Measurements from ENCODE around the gene HERC4. TPM values are rescaled to one million over a fixed set of nuclear protein-coding genes. Genes with fewer than 3 reads are reported as not detected.

Gene HERC4
- total RNA-seq, 4 donors from 2014 or later, result 26.0 to 39.8 (median 33.1) TPM

DNA sequence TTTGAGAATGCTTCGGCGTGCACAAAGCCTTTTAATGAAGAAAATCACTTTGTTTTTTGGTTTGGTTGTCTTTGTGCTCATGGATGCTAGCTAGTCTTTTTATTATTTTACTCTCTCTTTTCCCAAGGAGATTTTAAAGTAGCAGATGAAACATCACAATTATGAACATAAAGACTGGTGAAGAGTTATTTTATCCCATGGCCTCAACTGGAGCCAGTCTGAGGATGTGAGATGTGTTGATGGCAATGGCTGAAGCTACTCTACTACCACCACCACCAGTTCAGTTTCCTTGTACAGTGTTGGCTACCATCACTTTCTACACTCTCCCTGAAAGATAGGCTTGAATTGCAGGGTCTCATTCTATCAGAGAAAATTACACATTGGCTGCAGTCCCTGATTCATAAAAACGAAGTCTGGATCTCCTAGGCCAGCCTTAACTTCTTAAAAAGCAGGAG, 494 bp upstream of the HERC4 start:
- no peak overlapping the region for H3K4me3 ChIP-seq (ENCODE audit: low read depth, poor library complexity, severe bottlenecking)
- WGBS, 2 donors, result 27 to 30% methylated on average over 3 of the region's 3 CpGs
- TF ChIP-seq POLR2A (IDR thresholded peaks at IDR 0.05), result no peak
- TF ChIP-seq, protein P1, sequence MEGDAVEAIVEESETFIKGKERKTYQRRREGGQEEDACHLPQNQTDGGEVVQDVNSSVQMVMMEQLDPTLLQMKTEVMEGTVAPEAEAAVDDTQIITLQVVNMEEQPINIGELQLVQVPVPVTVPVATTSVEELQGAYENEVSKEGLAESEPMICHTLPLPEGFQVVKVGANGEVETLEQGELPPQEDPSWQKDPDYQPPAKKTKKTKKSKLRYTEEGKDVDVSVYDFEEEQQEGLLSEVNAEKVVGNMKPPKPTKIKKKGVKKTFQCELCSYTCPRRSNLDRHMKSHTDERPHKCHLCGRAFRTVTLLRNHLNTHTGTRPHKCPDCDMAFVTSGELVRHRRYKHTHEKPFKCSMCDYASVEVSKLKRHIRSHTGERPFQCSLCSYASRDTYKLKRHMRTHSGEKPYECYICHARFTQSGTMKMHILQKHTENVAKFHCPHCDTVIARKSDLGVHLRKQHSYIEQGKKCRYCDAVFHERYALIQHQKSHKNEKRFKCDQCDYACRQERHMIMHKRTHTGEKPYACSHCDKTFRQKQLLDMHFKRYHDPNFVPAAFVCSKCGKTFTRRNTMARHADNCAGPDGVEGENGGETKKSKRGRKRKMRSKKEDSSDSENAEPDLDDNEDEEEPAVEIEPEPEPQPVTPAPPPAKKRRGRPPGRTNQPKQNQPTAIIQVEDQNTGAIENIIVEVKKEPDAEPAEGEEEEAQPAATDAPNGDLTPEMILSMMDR (IDR thresholded peaks at IDR 0.05), result no peak
- intact Hi-C loops (cut with DNase I; ENCODE audit: low total_unique reads), result no loop called here
- DNase-seq (ENCODE audit: low spot score in 2 of 2), result no peak

DNA sequence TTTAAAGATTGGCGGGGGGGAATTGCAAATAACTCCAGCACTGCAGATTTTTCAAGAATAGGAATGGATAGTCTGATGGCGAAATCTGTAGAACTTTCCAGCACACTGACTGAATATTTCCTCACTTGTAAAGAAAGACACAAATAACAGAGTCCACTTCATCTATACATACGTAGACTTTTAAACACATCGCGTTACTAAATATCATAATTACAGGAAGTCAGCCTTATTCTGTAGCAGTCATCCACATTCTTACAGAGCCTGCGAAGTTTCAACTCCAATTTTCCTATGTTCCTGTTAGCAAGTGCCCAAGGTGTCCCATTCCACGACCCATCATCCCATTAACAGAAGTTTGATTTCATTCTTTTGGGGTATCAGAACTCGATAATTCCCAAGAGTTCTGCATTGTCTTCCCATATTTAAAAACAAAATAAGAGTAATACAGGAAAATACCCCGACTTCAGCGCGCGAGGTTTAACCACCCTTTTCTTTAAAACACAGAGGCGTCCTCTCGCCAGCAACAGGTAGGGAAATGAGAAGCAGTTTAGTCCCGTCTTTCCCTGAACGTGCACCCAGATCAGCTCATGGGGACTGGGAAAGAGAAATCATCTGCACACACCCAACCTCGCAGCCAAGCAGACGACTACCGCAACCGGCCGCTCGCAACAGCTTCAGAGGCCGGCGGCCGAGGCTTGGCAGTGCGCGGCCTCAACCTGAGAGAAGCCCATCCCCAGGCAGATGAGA, 880 bp downstream of the HERC4 start:
- peak overlapping the region; percentile 97 for H3K4me3 ChIP-seq (ENCODE audit: low read depth, poor library complexity, severe bottlenecking)
- intact Hi-C loops (cut with DNase I; ENCODE audit: low total_unique reads), result no loop called here
- WGBS, 2 donors, result 0 to 1% methylated on average over 21 to 22 of the region's 27 CpGs
- no peak for TF ChIP-seq POLR2A (IDR thresholded peaks at IDR 0.05)
- TF ChIP-seq, protein P1 (IDR thresholded peaks at IDR 0.05), result no peak
- no peak for DNase-seq (ENCODE audit: low spot score in 2 of 2)

DNA sequence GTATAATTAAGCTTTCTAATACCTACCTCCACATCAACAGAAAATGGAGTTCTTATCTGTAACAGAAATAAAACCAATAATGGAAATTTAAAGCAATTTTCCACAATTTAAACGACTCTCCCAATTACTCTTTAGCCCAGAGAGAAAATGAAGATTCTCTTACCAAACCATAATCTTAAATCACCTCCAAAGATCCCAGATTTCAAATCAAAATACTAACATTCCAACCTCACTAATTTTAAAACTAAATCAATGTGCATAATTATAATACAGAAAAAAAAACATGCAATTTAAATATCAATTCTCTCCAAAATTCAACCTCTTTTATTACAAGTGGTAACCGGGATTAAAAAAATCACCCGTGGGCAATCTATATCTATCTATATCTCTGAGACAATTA, 1.5 kb downstream of the HERC4 start:
- intact Hi-C loops (cut with DNase I; ENCODE audit: low total_unique reads), result no loop called here
- H3K4me3 ChIP-seq (ENCODE audit: low read depth, poor library complexity, severe bottlenecking), result peak overlapping the region; percentile 97
- WGBS, 2 donors, result 8 to 11% methylated on average over 3 of the region's 3 CpGs
- TF ChIP-seq, protein P1 (IDR thresholded peaks at IDR 0.05), result no peak
- TF ChIP-seq POLR2A (IDR thresholded peaks at IDR 0.05), result no peak
- no peak for DNase-seq (ENCODE audit: low spot score in 2 of 2)

DNA sequence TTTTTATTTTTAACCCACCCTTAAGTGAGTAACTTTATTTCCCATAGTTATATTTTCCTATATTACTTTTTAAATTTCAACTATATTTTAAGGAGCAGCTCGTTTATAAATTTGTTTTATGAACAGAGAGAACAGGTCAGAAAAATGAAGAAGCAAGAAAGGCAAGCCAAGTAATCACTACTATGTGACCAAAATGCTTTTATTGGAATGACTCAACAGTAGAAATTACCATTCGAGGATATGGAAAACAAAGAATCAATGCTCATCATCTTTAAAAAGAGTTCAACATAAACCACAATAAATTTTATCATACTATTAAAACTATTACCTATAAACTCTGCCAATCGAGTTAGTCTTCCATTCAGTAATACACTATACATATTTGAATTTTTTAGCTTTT, 7.6 kb downstream of the HERC4 start:
- WGBS, 2 donors, result 75 to 81% methylated on average over 3 of the region's 3 CpGs
- no peak overlapping the region for H3K4me3 ChIP-seq (ENCODE audit: low read depth, poor library complexity, severe bottlenecking)
- no peak for TF ChIP-seq POLR2A (IDR thresholded peaks at IDR 0.05)
- no peak for DNase-seq (ENCODE audit: low spot score in 2 of 2)
- intact Hi-C loops (cut with DNase I; ENCODE audit: low total_unique reads), result no loop called here

DNA sequence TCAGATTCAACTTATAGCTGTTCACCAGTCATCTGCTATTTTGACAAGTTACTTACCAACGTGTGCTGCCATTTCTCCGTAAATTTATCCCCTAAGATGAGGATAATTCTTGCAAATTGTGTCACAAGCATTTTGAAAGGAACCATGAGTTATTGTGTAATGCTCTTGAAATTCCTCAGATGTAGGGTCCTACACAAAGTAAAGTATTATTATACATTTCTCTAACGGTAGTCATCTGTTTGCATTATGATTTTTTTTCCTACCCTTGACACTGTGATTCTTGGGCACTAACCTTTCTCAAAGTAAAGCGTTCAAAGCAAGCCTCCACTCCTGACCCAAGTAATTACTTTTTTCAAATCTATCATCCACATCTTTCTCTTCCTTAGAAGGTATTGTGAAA, 8.1 kb downstream of the HERC4 start:
- H3K4me3 ChIP-seq (ENCODE audit: low read depth, poor library complexity, severe bottlenecking), result no peak overlapping the region
- intact Hi-C loops (cut with DNase I; ENCODE audit: low total_unique reads), result no loop called here
- 67 to 79% methylated on average over 4 of the region's 4 CpGs for WGBS, 2 donors
- DNase-seq (ENCODE audit: low spot score in 2 of 2), result no peak
- TF ChIP-seq, protein P1 (IDR thresholded peaks at IDR 0.05), result no peak
- TF ChIP-seq POLR2A (IDR thresholded peaks at IDR 0.05), result no peak

DNA sequence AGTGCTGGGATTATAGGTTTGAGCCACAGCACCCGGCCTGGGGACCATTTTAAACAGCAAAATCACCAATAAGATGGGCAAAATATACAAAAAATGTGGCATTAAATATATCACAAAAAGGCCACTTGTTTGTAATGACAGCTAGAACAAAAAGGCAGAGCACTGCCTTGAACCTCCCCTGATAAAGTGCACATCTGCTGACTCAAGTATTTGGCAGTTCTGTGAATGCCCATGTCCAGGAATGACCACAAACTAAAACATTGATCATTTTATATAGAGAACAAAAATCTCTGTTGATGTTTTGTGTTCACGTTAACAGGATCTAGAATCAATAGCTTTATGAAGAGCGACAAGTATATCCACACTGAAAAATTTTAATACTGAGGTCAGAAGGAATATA, 21.5 kb downstream of the HERC4 start:
- TF ChIP-seq, protein P1 (IDR thresholded peaks at IDR 0.05), result no peak
- no peak for TF ChIP-seq POLR2A (IDR thresholded peaks at IDR 0.05)
- intact Hi-C loops (cut with DNase I; ENCODE audit: low total_unique reads), result loop anchor here (5.0 kb wide), 1 partner anchor 1414 kb away; no protein-coding TSS in a partner anchor
- no peak overlapping the region for H3K4me3 ChIP-seq (ENCODE audit: low read depth, poor library complexity, severe bottlenecking)
- DNase-seq (ENCODE audit: low spot score in 2 of 2), result no peak
- WGBS, 2 donors, result 95 to 96% methylated on average over 3 of the region's 3 CpGs

All from lower leg skin (tissue), 4 donors.